B cell (primary cell): ENCODE results near the gene CLIC6. TPM values are rescaled to one million over a fixed set of nuclear protein-coding genes. Genes with fewer than 3 reads are reported as not detected.

Experiments used
- ATAC-seq: fragments of 200-7000 bp; cut with Tn5 transposase; one replicate; pipeline ENCODE4 v1.10.0; 2021; ENCODE audit warnings: low read depth, mild to moderate bottlenecking, moderate number of reproducible peaks, moderate library complexity
- CTCF ChIA-PET: fragments of 350-600 bp; sonication (Branson Sonifier 250); formaldehyde crosslinking; loops from one replicate; lab custom pipeline; 2021; ENCODE audit warnings: antibody characterized with exemption, inconsistent platforms; lab: Charles Lee
- POLR2A ChIA-PET: fragments of 350-600 bp; sonication (Branson Sonifier 250); formaldehyde crosslinking; loops from one replicate; lab custom pipeline; 2021; ENCODE audit warnings: antibody characterized with exemption; lab: Charles Lee
- DNase-seq: peaks from one replicate; pipeline ENCODE4 v3.0.0; 2013
- H2AFZ ChIP-seq: 2 replicates; pipeline ENCODE4 v1.6.1; 2012; ENCODE audit warnings: mild to moderate bottlenecking, low read depth, low read length; ENCODE audit not compliant: insufficient read depth, poor library complexity, severe bottlenecking
- H3K27ac ChIP-seq, 2 donors: 1 replicate in 1 of 2; 2 replicates in 1 of 2; pipeline ENCODE4 v1.5.1; 2012 to 2013; ENCODE audit warnings: low read length in 2 of 2, mild to moderate bottlenecking in 2 of 2, moderate library complexity in 1 of 2
- H3K27me3 ChIP-seq, 4 experiments: fragments of 200-600 bp in 1 of 4; sonication (generic) in 1 of 4; replicated peaks in 1 of 4; 1 replicate in 2 of 4; 2 replicates in 2 of 4; pipeline versions ENCODE4 v1.6.1 to v1.7.0; 2013 to 2016; ENCODE audit warnings: low read length in 3 of 4, mild to moderate bottlenecking in 2 of 4, mixed read lengths in 1 of 4, moderate library complexity in 1 of 4; ENCODE audit not compliant: insufficient read depth in 4 of 4, control insufficient read depth in 3 of 4; ENCODE audit errors: control extremely low read depth in 1 of 4
- H3K36me3 ChIP-seq, 2 experiments: replicated peaks in 1 of 2; 1 replicate in 1 of 2; 2 replicates in 1 of 2; pipeline versions ENCODE4 v1.6.1 to v1.7.1; 2013; ENCODE audit warnings: low read length in 1 of 2; ENCODE audit not compliant: insufficient read depth in 2 of 2, control insufficient read depth in 1 of 2; ENCODE audit errors: control extremely low read depth in 1 of 2, extremely low read depth in 1 of 2
- H3K4me1 ChIP-seq, 2 donors: fragments of 200-600 bp in 1 of 2; sonication (generic) in 1 of 2; 1 replicate in 1 of 2; 2 replicates in 1 of 2; pipeline versions ENCODE4 v1.5.1 to v1.6.1; 2013 to 2017; ENCODE audit warnings: low read length in 2 of 2; ENCODE audit not compliant: control insufficient read depth in 2 of 2, insufficient read depth in 2 of 2
- H3K4me2 ChIP-seq: replicated peaks from 2 replicates; pipeline ENCODE3; 2012; ENCODE audit warnings: mild to moderate bottlenecking, low read depth, low read length; ENCODE audit not compliant: poor library complexity, severe bottlenecking
- H3K4me3 ChIP-seq, 5 experiments: fragments of 200-600 bp in 1 of 5; sonication (generic) in 1 of 5; 1 replicate in 3 of 5; 2 replicates in 2 of 5; pipeline versions ENCODE4 v1.5.1 to v1.7.0; 2011 to 2016; ENCODE audit warnings: low read length in 4 of 5, mild to moderate bottlenecking in 4 of 5, low read depth in 2 of 5, control low read depth in 1 of 5, moderate library complexity in 1 of 5; ENCODE audit not compliant: insufficient read depth in 1 of 5; ENCODE audit errors: control extremely low read depth in 1 of 5, extremely low read depth in 1 of 5
- H3K79me2 ChIP-seq: fragments of 200-600 bp; sonication (generic); one replicate; pipeline ENCODE4 v1.6.0; 2016; ENCODE audit warnings: low read length; ENCODE audit not compliant: control insufficient read depth, insufficient read depth
- H3K9ac ChIP-seq: fragments of 200-600 bp; sonication (generic); 2 replicates; pipeline ENCODE4 v1.6.1; 2017; ENCODE audit warnings: mild to moderate bottlenecking, low read length, moderate library complexity
- H3K9me3 ChIP-seq, 3 donors: one replicate each; pipeline versions ENCODE4 v1.6.1 to v1.7.1; 2013; ENCODE audit warnings: low read length in 2 of 3; ENCODE audit not compliant: control insufficient read depth in 2 of 3, insufficient read depth in 1 of 3; ENCODE audit errors: control extremely low read depth in 1 of 3
- H4K20me1 ChIP-seq: 2 replicates; pipeline ENCODE4 v1.6.0; 2012; ENCODE audit warnings: mild to moderate bottlenecking, low read length; ENCODE audit not compliant: insufficient read depth, control insufficient read depth, poor library complexity, severe bottlenecking
- H3K27ac Mint-ChIP-seq: one replicate; pipeline ENCODE4 v1.8.0; 2021; ENCODE audit warnings: mixed read lengths
- H3K27me3 Mint-ChIP-seq: one replicate; pipeline ENCODE4 v1.8.0; 2021; ENCODE audit warnings: mixed read lengths
- H3K4me1 Mint-ChIP-seq: one replicate; pipeline ENCODE4 v1.8.0; 2021; ENCODE audit warnings: mixed read lengths
- H3K4me3 Mint-ChIP-seq: one replicate; pipeline ENCODE4 v1.8.0; 2021; ENCODE audit warnings: mixed read lengths
- H3K9me3 Mint-ChIP-seq: one replicate; pipeline ENCODE4 v1.8.0; 2022; ENCODE audit warnings: mixed read lengths; ENCODE audit not compliant: insufficient read depth
- CTCF ChIP-seq: fragments of 200-600 bp; IDR thresholded peaks from one replicate; pipeline ENCODE4 v1.8.0; 2022; ENCODE audit warnings: antibody characterized with exemption, mild to moderate bottlenecking
- EZH2 ChIP-seq: IDR thresholded peaks from 2 replicates; pipeline ENCODE4 v1.6.1; 2012; ENCODE audit warnings: borderline replicate concordance, low read depth, mild to moderate bottlenecking, moderate library complexity, low read length; ENCODE audit not compliant: insufficient read depth, poor library complexity, severe bottlenecking
- WGBS: methylation state at CpG from one replicate; pipeline ENCODE4 v1.1.5; 2013; ENCODE audit warnings: missing lambda C conversion rate; ENCODE audit not compliant: insufficient coverage; 5-methylcytosine and 5-hydroxymethylcytosine counted together
- intact Hi-C: fragments of 100-400 bp; cut with micrococcal nuclease; formaldehyde crosslinking; loops from one replicate; pipeline ENCODE4 v1.10.0; 2022
- polyA minus RNA-seq: library from RNA; depleted of rRNA, polyadenylated mRNA; stranded (reverse); fragments of >200 nt; gene quantifications from 2 replicates; pipeline ENCODE4 v1.2.3, GENCODE V29; 2012
- polyA plus RNA-seq: library from polyadenylated mRNA; depleted of rRNA; stranded (reverse); fragments of >200 nt; gene quantifications from 2 replicates; pipeline ENCODE4 v1.2.3, GENCODE V29; 2012
- total RNA-seq, 2 donors: library from RNA; stranded (reverse); fragments of 120-200 nt in 1 of 2; gene quantifications; 1 replicate in 1 of 2; 2 replicates in 1 of 2; pipeline versions ENCODE4 v1.2.3 to v1.2.4, GENCODE V29; 2013 to 2022

CLIC6 gene
- total RNA-seq: 0.07 TPM in 2 replicates
- 0.02 TPM for total RNA-seq (2013)
- 0.01 TPM in 1 of 2 replicates, not detected in the other for polyA plus RNA-seq
- not detected in 2 replicates for polyA minus RNA-seq

GRCh38 chr21:34668803-34669148 lies at the start of gene CLIC6:
CLIC6 (plus strand) TSS chr21:34668994; CDS start chr21:34669389, 395 bp downstream.
- Histone ChIP-seq H3K4me3 (peak within 1 kb of the TSS in 2 of 5 experiments; percentile 21 to 25), H3K27me3 (peaks cover 0 to 50% (median 18%) of the 10 kb centered on the region in 4 experiments), H2AFZ (peak within 1 kb of the TSS; percentile 38), H3K79me2 (no peaks in the 10 kb centered on the region), H4K20me1 (no peaks in the 10 kb centered on the region), H3K4me2 (peak within 1 kb of the TSS; percentile 74), H3K27ac (no peak within 1 kb of the TSS), H3K9ac (no peak within 1 kb of the TSS), H3K36me3 (no peaks in the 10 kb centered on the region), H3K9me3 (peaks cover 0 to 5% (median 0%) of the 10 kb centered on the region in 3 donors), H3K4me1 (peaks cover 9 to 15% of the 10 kb centered on the region in 2 donors)
- POLR2A ChIA-PET: no interaction called here
- Mint-ChIP-seq H3K9me3 (no peaks in the 10 kb centered on the region), H3K4me3 (peak within 1 kb of the TSS; percentile 67), H3K27ac (no peak within 1 kb of the TSS), H3K27me3 (peaks cover 41% of the 10 kb centered on the region), H3K4me1 (peaks cover 12% of the 10 kb centered on the region)
- TF ChIP-seq EZH2 (no peak), CTCF (no peak)
- intact Hi-C loops: no loop called here
- 34% methylated on average over 17 of the region's 18 CpGs for WGBS
- CTCF ChIA-PET: no interaction called here
- no peak for ATAC-seq
- no peak for DNase-seq

GRCh38 chr21:34619841-34620665 lies 48.7 kb upstream of the CLIC6 start:
- H3K27ac ChIP-seq: no peak overlapping the region
- DNase-seq (no peak), ATAC-seq (no peak)
- Mint-ChIP-seq H3K4me1 (peaks cover 10% of the 10 kb centered on the region), H3K27ac (no peak overlapping the region), H3K4me3 (no peak overlapping the region), H3K9me3 (no peaks in the 10 kb centered on the region), H3K27me3 (peaks cover 27% of the 10 kb centered on the region)
- H4K20me1 ChIP-seq: no peaks in the 10 kb centered on the region
- no peaks in the 10 kb centered on the region for H3K9me3 ChIP-seq
- H3K9ac ChIP-seq: no peak overlapping the region
- H3K4me3 ChIP-seq: no peak overlapping the region
- intact Hi-C loops: loop anchor here (5.0 to 10.0 kb wide), 3 partner anchors 1078 to 1895 kb away; partner anchors contain the start of genes DOP1B, GART, SON and SYNJ1
- ChIA-PET POLR2A (no interaction called here), CTCF (interaction anchor here (0.8 to 1.2 kb wide), 3 partner anchors 11 to 696 kb away, joined by 3 read pairs; no protein-coding TSS in a partner anchor)
- H3K27me3 ChIP-seq: peaks cover 0 to 3% (median 0%) of the 10 kb centered on the region in 4 experiments
- H3K79me2 ChIP-seq: no peaks in the 10 kb centered on the region
- H3K36me3 ChIP-seq: no peaks in the 10 kb centered on the region
- TF ChIP-seq CTCF (no peak), EZH2 (no peak)
- WGBS: 93% methylated on average over 7 of the region's 8 CpGs
- H3K4me2 ChIP-seq: no peak overlapping the region
- no peak overlapping the region for H2AFZ ChIP-seq
- peaks cover 3 to 8% of the 10 kb centered on the region in 2 donors for H3K4me1 ChIP-seq
